HG03097 (cell line): ENCODE data around the gene ZNF467.

Experiments
- ATAC-seq: cut with Tn5 transposase; IDR thresholded peaks from one replicate; pipeline ENCODE4 v1.9.1; 2021; ENCODE audit not compliant: unreplicated experiment, low FRiP score

The ZNF467 gene

GRCh38 chr7:149751043-149751775 lies 22.2 kb downstream of the ZNF467 start:
- no peak for ATAC-seq

GRCh38 chr7:149750122-149750845 lies 23.1 kb downstream of the ZNF467 start:
- ATAC-seq: no peak

GRCh38 chr7:149748076-149748874 lies 25.1 kb downstream of the ZNF467 start:
- no peak for ATAC-seq

GRCh38 chr7:149743476-149744255 lies 29.7 kb downstream of the ZNF467 start:
- no peak for ATAC-seq

GRCh38 chr7:149742075-149742701 lies 31.2 kb downstream of the ZNF467 start:
- peak; percentile 73 for ATAC-seq

- ATAC-seq: no peak
Observed at GRCh38 chr7:149741629-149742028, 31.8 kb downstream of the ZNF467 start.

- ATAC-seq: no peak
Observed at GRCh38 chr7:149736478-149737360, 36.7 kb downstream of the ZNF467 start.

- no peak for ATAC-seq
Observed at GRCh38 chr7:149735779-149736477, 37.5 kb downstream of the ZNF467 start.

- ATAC-seq: no peak
Observed at GRCh38 chr7:149735181-149735602, 38.2 kb downstream of the ZNF467 start.

GRCh38 chr7:149734791-149735075 lies 38.7 kb downstream of the ZNF467 start:
- no peak for ATAC-seq

GRCh38 chr7:149733924-149734790 lies 39.2 kb downstream of the ZNF467 start:
- no peak for ATAC-seq

- no peak for ATAC-seq
Observed at GRCh38 chr7:149733131-149733923, 40.1 kb downstream of the ZNF467 start.

- ATAC-seq: no peak
Observed at GRCh38 chr7:149732611-149733010, 40.8 kb downstream of the ZNF467 start.

GRCh38 chr7:149732111-149732561 lies 41.3 kb downstream of the ZNF467 start:
- ATAC-seq: no peak

- no peak for ATAC-seq
Observed at GRCh38 chr7:149731207-149731955, 42.0 kb downstream of the ZNF467 start.
